ENCODE results near the gene FMN1. TPM values are rescaled to one million over a fixed set of nuclear protein-coding genes. Genes with fewer than 3 reads are reported as not detected.

The FMN1 gene
- total RNA-seq, 2 experiments from 2014 or later = 0.04 to 0.13 TPM

DNA sequence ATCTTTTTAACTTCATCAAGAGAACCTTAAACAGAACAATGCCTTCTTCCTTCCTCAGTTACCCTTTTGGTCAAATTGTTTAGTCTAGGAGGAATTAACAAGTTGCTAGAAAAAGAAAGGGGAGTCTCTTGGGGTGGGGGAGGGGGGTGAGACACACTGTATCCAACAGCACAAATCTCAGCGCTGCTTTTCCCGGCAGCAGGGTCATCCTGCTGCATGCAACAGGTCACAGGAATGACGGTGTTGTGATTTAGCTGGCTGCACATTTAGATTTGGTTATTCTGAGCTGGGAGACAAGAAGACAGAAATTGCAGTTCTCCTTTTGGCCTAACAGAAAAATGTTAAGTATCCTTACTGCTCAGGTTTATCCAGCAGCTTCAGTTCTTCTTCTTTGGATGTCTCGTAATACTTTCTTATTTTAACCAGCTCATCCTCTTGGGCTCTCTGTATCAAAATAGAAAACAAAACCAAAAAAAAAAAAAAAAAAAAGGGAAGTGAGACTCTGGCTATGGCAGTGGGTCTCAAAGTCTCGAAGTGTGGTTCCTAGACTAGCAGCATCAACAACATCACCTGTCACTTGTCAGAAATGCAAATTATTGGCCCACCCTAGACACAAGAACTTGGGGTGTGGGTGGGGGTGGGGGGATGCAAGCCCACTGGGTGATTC, 286.2 kb downstream of the FMN1 start:
- ChIA-PET CTCF (no interaction called here), POLR2A (no interaction called here)

- POLR2A ChIA-PET = no interaction called here
- CTCF ChIA-PET = no interaction called here
Observed at GRCh38 chr15:32905481-32905880, 289.0 kb downstream of the FMN1 start.

GRCh38 chr15:32904448-32904847, 290.1 kb downstream of the FMN1 start:
- CTCF ChIA-PET = no interaction called here
- POLR2A ChIA-PET = no interaction called here

- POLR2A ChIA-PET = no interaction called here
- CTCF ChIA-PET = no interaction called here
Observed at GRCh38 chr15:32903591-32904290, 290.8 kb downstream of the FMN1 start.

DNA sequence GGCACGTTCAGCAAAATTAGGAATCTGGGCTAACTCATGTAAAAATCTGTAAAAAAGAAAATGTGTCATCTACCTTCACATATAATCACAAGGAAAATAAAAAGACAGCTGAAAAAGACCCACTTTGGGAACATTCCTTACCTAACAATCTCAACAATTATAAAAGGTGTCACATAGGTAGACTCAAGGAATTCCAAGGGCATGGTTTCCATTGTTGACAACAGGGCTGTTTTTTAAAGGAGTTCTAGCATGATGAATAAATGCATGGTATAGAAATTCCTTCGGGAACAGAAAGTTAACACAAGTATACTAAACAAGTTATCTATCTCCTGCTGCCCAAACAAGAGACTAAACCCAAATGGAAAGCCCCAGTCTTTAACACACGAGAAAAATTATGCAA, 292.5 kb downstream of the FMN1 start:
- POLR2A ChIA-PET = no interaction called here

DNA sequence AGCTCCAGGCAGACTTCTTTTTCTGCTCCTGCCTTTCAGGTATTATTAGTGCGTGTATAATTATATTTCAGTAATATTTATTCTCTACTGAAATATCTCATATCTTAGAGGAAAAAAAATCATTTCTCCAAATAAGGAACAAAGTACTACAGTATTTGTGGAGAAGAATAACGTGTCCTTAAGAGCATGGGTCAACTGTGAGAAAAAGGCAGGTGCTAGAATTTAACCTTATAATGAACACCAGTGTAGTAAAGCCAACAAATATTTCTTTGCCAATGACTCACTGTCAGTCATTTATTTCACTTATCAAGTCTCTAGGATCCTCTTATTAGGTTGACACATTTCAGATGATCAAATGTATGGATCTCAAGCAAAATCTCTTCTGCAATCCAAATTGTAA, 293.3 kb downstream of the FMN1 start:
- POLR2A ChIA-PET = no interaction called here
- CTCF ChIA-PET = no interaction called here

More for the DNA sequence above, 292.5 kb downstream of the FMN1 start:
- CTCF ChIA-PET = no interaction called here

DNA sequence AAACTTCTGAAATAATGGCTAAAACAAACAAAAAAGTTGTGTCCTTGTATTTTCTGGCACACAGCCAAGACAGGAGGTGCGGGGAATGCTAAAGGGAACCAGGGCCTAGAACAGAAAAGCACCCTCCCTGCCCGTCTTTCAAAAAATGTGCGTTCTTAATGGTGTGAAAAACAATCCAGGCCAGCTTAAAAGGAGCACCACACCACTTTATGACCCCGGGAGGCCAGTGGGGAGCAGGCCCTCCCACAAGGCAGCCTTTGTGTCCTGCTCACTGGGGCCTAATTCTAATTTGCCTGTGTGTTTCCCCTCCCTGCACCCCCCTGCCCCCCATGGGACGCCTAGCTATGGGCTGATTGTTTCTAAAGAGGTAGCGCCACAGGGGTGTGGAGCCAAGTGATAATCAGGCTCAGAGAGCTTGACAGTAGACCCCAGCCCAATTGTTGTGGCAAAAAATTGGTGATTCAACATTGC, 295.4 kb downstream of the FMN1 start:
- ChIA-PET CTCF (no interaction called here), POLR2A (no interaction called here)

DNA sequence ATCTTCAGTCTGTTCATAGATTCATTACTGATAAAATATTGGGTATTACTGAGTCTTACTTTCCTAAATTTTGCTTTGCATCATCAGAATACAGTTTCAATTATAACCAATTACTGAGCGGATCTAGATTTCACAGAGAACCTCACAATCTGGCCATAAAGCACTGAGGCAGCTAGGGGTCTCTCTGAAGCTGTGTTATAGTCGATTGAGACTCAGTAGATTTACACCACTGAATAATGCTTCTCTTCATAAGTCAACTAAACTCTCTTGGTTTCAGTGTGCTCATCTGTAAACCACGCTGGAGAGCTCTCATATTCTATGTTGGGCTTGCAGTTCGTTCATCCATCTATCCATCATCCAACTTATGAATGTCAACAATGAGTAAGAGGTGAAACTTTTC, 296.1 kb downstream of the FMN1 start:
- ChIA-PET CTCF (no interaction called here), POLR2A (no interaction called here)

DNA sequence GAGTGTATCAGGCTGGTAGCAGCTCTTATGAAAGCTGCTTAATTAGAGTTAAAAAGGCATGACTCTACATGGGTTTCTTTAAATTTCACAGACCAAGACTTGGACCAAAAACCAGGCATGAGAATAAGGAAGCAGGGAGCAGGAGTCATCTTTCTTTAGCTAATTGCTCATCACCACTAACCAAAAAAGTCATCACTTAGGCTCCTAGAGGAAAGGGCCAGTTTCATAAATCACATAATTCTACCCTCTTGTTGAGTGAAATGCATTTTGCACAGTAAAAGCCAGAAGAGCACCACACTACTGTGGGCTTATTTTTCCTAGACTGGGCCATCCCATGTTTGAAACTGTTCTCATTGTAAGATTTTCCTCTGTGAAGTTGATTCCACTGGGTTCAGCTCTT, 301.1 kb downstream of the FMN1 start:
- ChIA-PET CTCF (no interaction called here), POLR2A (no interaction called here)

DNA sequence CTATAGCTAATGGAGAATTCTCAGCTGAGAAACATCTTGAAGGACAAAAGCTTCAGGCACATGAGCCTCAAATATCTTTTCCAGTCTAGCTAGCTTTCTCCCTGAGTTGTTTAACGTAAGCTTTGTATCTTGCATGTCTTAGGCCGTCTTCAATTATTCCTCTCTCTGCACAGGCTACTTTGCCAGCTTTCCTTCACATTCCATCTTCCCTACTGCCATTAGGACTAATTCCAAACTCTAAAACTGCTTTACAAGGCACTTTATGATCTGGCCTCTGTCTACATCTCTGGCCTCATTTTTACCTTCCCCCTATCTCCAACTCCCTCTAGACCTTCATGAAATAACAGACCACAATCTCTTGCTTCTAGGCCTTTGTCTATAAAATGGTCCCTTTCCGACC, 305.3 kb downstream of the FMN1 start:
- CTCF ChIA-PET = no interaction called here
- POLR2A ChIA-PET = no interaction called here

- CTCF ChIA-PET = no interaction called here
Observed at GRCh38 chr15:32888221-32888761, 306.2 kb downstream of the FMN1 start.

GRCh38 chr15:32887090-32887489, 307.4 kb downstream of the FMN1 start:
- ChIA-PET CTCF (no interaction called here), POLR2A (no interaction called here)

More at GRCh38 chr15:32888221-32888761, 306.2 kb downstream of the FMN1 start:
- POLR2A ChIA-PET = no interaction called here

DNA sequence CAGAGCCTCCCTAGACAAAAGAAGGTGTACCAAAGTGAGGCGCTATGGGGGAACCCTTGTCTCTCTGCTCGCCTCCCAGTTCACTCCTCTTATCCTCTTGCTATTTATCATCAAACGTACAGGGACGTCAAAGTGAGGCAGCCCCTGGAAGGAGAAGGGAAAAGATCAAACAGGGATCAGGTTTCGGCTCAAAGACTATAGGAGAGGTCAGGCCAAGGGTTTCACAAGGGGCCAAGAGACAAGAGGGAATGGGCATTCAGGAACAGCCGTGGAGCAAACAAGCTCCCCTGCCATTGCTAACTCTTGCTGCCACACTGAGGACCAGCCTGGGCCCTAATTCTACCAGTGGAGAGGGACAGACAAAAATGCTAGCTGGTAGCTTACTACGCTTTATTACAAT, 308.1 kb downstream of the FMN1 start:
- ChIA-PET POLR2A (no interaction called here), CTCF (no interaction called here)

GRCh38 chr15:32885713-32886112, 308.8 kb downstream of the FMN1 start:
- CTCF ChIA-PET = no interaction called here

DNA sequence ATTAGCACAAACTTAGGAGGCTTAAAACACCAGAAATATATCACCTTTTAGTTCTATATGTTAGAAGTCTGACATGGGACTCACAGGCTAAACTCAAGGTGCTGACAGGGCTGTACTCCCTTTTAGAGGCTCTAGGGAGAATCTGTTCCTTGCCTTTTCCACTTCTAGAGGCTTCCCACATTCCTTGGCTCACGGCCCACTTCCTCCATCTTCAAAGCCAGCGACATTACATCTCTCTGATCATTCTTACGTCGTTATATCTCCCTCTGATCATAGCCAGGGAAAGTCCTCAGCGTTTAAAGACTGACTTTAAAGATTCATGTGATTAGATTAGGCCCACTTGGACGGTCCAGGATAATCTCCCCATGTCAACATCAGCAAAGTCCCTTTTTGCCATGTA, 310.4 kb downstream of the FMN1 start:
- ChIA-PET POLR2A (no interaction called here), CTCF (no interaction called here)

More at GRCh38 chr15:32885713-32886112, 308.8 kb downstream of the FMN1 start:
- POLR2A ChIA-PET = no interaction called here

DNA sequence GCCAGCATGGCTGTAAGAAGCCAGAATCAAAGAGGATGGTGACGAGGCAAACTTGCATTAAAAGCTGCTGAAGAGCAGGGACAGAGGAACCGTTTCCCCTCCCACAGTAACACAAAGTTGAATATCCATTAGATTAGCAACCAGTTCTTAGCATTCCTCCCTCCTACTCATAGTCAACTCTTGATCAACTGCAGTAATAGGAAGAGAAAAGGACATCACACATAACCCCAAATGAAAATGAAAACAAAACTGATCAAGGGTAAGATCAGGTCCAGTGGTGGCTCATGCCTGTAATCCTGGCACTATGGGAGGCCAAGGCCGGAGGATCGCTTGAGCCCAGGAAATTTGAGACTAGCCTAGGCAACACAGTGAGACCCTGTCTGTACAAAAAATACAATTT, 311.6 kb downstream of the FMN1 start:
- ChIA-PET POLR2A (no interaction called here), CTCF (no interaction called here)

- ChIA-PET POLR2A (no interaction called here), CTCF (no interaction called here)
Observed at GRCh38 chr15:32881528-32881927, 313.0 kb downstream of the FMN1 start.

- ChIA-PET CTCF (no interaction called here), POLR2A (no interaction called here)
Observed at GRCh38 chr15:32880642-32881041, 313.9 kb downstream of the FMN1 start.

DNA sequence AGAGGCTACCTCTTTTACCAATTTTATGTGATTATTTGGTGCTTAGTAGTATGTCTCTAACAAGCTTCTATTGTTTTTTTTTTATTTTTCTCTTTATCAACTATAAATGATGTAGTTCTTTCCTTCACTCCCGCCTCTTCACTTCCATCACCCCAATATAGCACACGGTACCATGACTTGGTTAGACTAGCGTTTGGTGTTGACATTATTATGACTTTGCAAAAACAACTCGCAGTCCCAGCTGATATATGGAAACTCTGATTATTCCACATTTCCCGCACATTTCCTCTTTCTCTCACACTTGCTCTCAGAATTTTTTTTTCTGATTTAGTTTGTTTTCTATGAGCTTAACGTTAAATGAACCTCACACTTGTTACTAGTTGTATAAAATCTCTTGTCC, 314.5 kb downstream of the FMN1 start:
- CTCF ChIA-PET = no interaction called here

DNA sequence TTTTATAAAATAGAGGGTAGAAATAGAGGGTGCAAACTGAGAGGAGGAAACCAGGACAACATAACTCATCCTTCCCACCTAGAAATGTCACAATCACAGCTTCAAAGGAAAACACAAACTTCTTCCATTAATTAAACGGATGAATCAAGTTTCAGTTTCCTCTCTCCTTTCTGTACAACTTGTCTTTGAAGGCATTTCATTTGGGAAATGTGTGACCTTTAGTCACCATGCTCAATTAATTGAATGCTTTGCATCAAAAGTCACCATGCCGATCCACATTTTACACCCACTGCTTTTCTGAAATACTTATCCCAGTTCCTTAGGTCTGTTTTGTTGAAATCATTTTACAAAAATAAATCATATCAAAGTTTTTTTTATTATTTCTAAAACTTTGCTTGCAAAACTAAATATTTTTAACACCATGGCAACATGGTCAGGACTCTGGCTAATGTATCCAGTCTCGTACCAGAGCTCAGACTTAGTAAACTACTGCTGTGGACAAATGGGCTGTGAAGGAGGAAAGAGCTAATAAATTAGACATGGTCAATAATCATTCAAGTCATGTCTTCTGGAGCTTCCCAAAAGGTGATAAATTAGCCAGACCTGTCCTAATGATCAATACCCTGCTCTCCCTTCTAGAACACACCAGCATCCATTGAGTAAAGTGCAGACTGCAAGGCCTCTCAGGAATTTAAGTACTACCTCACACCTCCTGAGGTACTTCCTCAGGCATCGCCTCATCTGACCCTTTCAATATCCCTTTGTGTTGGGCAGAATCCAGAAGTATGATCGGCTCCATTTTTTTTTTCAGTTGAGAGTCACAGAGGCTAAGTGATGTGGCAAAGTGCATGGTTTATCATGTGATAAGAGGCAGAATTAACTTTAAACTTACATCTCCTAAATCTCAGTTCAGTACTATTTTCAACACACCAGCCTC, 315.4 kb downstream of the FMN1 start:
- CTCF ChIA-PET = no interaction called here
- POLR2A ChIA-PET = no interaction called here

More for the DNA sequence above, 314.5 kb downstream of the FMN1 start:
- POLR2A ChIA-PET = no interaction called here

DNA sequence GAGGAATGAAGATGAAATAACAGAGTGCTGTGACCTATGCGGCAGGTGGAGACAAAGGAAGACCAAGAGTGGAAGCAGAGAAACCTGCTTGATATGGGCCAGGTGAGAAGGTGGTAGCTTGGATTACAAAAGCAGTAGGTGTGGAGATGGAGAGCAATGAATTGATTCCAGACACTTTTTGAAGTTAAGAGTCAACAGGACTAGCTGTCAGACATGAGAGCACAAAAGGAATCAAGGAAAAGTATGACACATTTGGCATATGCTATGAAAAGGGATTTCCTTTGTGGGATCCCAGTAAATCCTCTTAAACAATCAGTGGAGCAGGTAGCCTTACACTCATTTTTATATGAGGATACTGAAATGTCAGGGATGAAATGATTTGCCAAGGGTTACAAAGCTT, 316.2 kb downstream of the FMN1 start:
- ChIA-PET CTCF (no interaction called here), POLR2A (no interaction called here)

All from activated CD8-positive, alpha-beta memory T cell treated with anti-CD3 and anti-CD28 coated beads for 36 hours (primary cell).